ENCODE results near the gene CARD19.
"Not testable (repeated sequence)": the region's sequence is repeated elsewhere in the genome, so short reads cannot be mapped to it uniquely, and the experiment has no call there.

Gene CARD19

GRCh38 chr9:93143830-93144530 lies 48.0 kb downstream of the CARD19 start:
- no peak overlapping the region for H3K27ac ChIP-seq (ENCODE audit: extremely low read depth, low read depth, low read length)

GRCh38 chr9:93146696-93147095 lies 50.7 kb downstream of the CARD19 start:
- H3K27ac ChIP-seq (ENCODE audit: extremely low read depth, low read depth, low read length); H3K4me3 ChIP-seq (ENCODE audit: low read depth, low read length); H3K36me3 ChIP-seq (ENCODE audit: control insufficient read depth in 2 of 2, insufficient read depth in 1 of 2, low read length in 2 of 2); H3K4me1 ChIP-seq (ENCODE audit: control insufficient read depth, insufficient read depth, low read length); H3K9me3 ChIP-seq (ENCODE audit: control insufficient read depth, insufficient read depth, low read depth, low read length); POLR2A ChIA-PET; CTCF ChIA-PET: not testable (repeated sequence)

More at GRCh38 chr9:93143830-93144530, 48.0 kb downstream of the CARD19 start:
- TF ChIP-seq SCRT2 (tag by site-specific recombination; IDR thresholded peaks at IDR 0.05) (peak; percentile 69), ZIC2 (tag by site-specific recombination; IDR thresholded peaks at IDR 0.05) (peak; percentile 60), ZNF157 (tag by site-specific recombination; IDR thresholded peaks at IDR 0.05) (no peak), SCRT1 (tag by site-specific recombination; IDR thresholded peaks at IDR 0.05; ENCODE audit: borderline replicate concordance) (0 out of 2 replicates have a peak, but pooled peaks have one; percentile 38), PBX3 (CRISPR knock-in tag; IDR thresholded peaks at IDR 0.05) (no peak), ZBTB49 (tag by site-specific recombination; IDR thresholded peaks at IDR 0.05; ENCODE audit: low read depth) (no peak), ZNF600 (tag by site-specific recombination; IDR thresholded peaks at IDR 0.05) (peak; percentile 19; the same call in 1 of the 2 replicates), ZNF112 (tag by site-specific recombination; IDR thresholded peaks at IDR 0.05) (no peak)
- H3K36me3 ChIP-seq (ENCODE audit: control insufficient read depth in 2 of 2, insufficient read depth in 1 of 2, low read length in 2 of 2) = no peaks in the 10 kb centered on the region
- POLR2A ChIA-PET = interaction anchor here (1.0 kb wide), 1 partner anchor 10 kb away, joined by 4 read pairs; the partner anchor contains the start of gene NINJ1
- H3K4me1 ChIP-seq (ENCODE audit: control insufficient read depth, insufficient read depth, low read length) = no peaks in the 10 kb centered on the region
- CTCF ChIA-PET = interaction anchor here (1.2 kb wide), 2 partner anchors 9 to 10 kb away, joined by 4 read pairs; no protein-coding TSS in a partner anchor
- H3K9me3 ChIP-seq (ENCODE audit: control insufficient read depth, insufficient read depth, low read depth, low read length) = no peaks in the 10 kb centered on the region
- no peak overlapping the region for H3K4me3 ChIP-seq (ENCODE audit: low read depth, low read length)

- Histone ChIP-seq H3K27ac (ENCODE audit: extremely low read depth, low read depth, low read length) (no peak overlapping the region), H3K4me1 (ENCODE audit: control insufficient read depth, insufficient read depth, low read length) (no peaks in the 10 kb centered on the region), H3K4me3 (ENCODE audit: low read depth, low read length) (no peak overlapping the region), H3K36me3 (ENCODE audit: control insufficient read depth in 2 of 2, insufficient read depth in 1 of 2, low read length in 2 of 2) (no peaks in the 10 kb centered on the region), H3K9me3 (ENCODE audit: control insufficient read depth, insufficient read depth, low read depth, low read length) (no peaks in the 10 kb centered on the region)
- CTCF ChIA-PET = no interaction called here
- TF ChIP-seq ZNF548 (tag by site-specific recombination; IDR thresholded peaks at IDR 0.05) (no peak), ZNF132 (tag by site-specific recombination; IDR thresholded peaks at IDR 0.05; ENCODE audit: borderline replicate concordance) (no peak), ZEB2 (tag by site-specific recombination; IDR thresholded peaks at IDR 0.05) (no peak), ZNF248 (tag by site-specific recombination; IDR thresholded peaks at IDR 0.05) (no peak), MYNN (tag by site-specific recombination; IDR thresholded peaks at IDR 0.05; ENCODE audit: borderline replicate concordance) (no peak), ZNF423 (tag by site-specific recombination; IDR thresholded peaks at IDR 0.05) (no peak), SP7 (tag by site-specific recombination; IDR thresholded peaks at IDR 0.05) (no peak), ZNF114 (tag by site-specific recombination; IDR thresholded peaks at IDR 0.05) (no peak)
- POLR2A ChIA-PET = no interaction called here
These were observed 51.6 kb downstream of the CARD19 start for GRCh38 chr9:93147632-93148031.

All from HEK293 (cell line).